Activated CD8-positive, alpha-beta T cell treated with anti-CD3 and anti-CD28 coated beads for 36 hours (primary cell): ENCODE data around the gene LAMA3. TPM values are rescaled to one million over a fixed set of nuclear protein-coding genes. Genes with fewer than 3 reads are reported as not detected.
A peak's percentile ranks its signal among the peaks of the same experiment; 100 is the strongest.

ENCODE experiments used
- ATAC-seq: fragments of 200-7000 bp; cut with Tn5 transposase; one replicate; pipeline ENCODE4 v1.10.0; 2021; ENCODE audit warnings: mild to moderate bottlenecking, moderate library complexity
- CTCF ChIA-PET: fragments of 350-600 bp; sonication (Branson Sonifier 250); formaldehyde crosslinking; loops from one replicate; lab custom pipeline; 2021; ENCODE audit warnings: antibody characterized with exemption; lab: Charles Lee
- POLR2A ChIA-PET: fragments of 350-600 bp; sonication (Branson Sonifier 250); formaldehyde crosslinking; loops from one replicate; lab custom pipeline; 2021; ENCODE audit warnings: antibody characterized with exemption; lab: Charles Lee
- DNase-seq: peaks from one replicate; pipeline ENCODE4 v3.0.0-alpha.2; 2020
- H3K27ac Mint-ChIP-seq: one replicate; pipeline ENCODE4 v1.8.0; 2021; ENCODE audit warnings: mild to moderate bottlenecking, mixed read lengths
- H3K27me3 Mint-ChIP-seq: one replicate; pipeline ENCODE4 v1.8.0; 2021; ENCODE audit warnings: mixed read lengths
- H3K36me3 Mint-ChIP-seq: one replicate; pipeline ENCODE4 v1.8.0; 2021; ENCODE audit warnings: low read depth, mixed read lengths
- H3K4me1 Mint-ChIP-seq: one replicate; pipeline ENCODE4 v1.8.0; 2021; ENCODE audit warnings: low read depth, mixed read lengths
- H3K4me3 Mint-ChIP-seq: one replicate; pipeline ENCODE4 v1.8.0; 2021; ENCODE audit warnings: mild to moderate bottlenecking, moderate library complexity, mixed read lengths
- H3K9me3 Mint-ChIP-seq: one replicate; pipeline ENCODE4 v1.8.0; 2021; ENCODE audit warnings: mixed read lengths
- CTCF ChIP-seq: fragments of 200-600 bp; IDR thresholded peaks from one replicate; pipeline ENCODE4 v1.8.0; 2022; ENCODE audit warnings: antibody characterized with exemption, mild to moderate bottlenecking
- intact Hi-C: fragments of 100-400 bp; cut with micrococcal nuclease; formaldehyde crosslinking; loops from one replicate; pipeline ENCODE4 v1.10.0; 2022
- total RNA-seq, 2 experiments: library from RNA; stranded (reverse); gene quantifications; one replicate each; pipeline ENCODE4 v1.2.3, GENCODE V29; 2021

The LAMA3 gene
- total RNA-seq, 2 experiments from 2014 or later: 0.05 TPM; not detected in 1

- TF ChIP-seq CTCF: no peak
- POLR2A ChIA-PET: interaction anchor here (0.7 to 2.1 kb wide), 2 partner anchors 9 to 301 kb away, joined by 3 to 5 read pairs; no protein-coding TSS in a partner anchor
- H3K27me3 Mint-ChIP-seq: no peaks in the 10 kb centered on the region
- no peaks in the 10 kb centered on the region for H3K36me3 Mint-ChIP-seq
- ATAC-seq (no peak), DNase-seq (no peak)
- peak overlapping the region; percentile 75 for H3K27ac Mint-ChIP-seq
- intact Hi-C loops: no loop called here
- H3K9me3 Mint-ChIP-seq: no peaks in the 10 kb centered on the region
- CTCF ChIA-PET: no interaction called here
- peaks cover 53% of the 10 kb centered on the region for H3K4me1 Mint-ChIP-seq
- no peak overlapping the region for H3K4me3 Mint-ChIP-seq
Measured at GRCh38 chr18:23870676-23871380, 181.6 kb downstream of the LAMA3 start.

GRCh38 chr18:23871410-23871809 lies 182.2 kb downstream of the LAMA3 start:
- Mint-ChIP-seq H3K36me3 (no peaks in the 10 kb centered on the region), H3K27ac (peak overlapping the region; percentile 75), H3K4me3 (no peak overlapping the region), H3K9me3 (no peaks in the 10 kb centered on the region), H3K4me1 (peaks cover 47% of the 10 kb centered on the region), H3K27me3 (no peaks in the 10 kb centered on the region)
- ChIA-PET POLR2A (interaction anchor here (0.7 to 2.1 kb wide), 2 partner anchors 9 to 301 kb away, joined by 3 to 5 read pairs; no protein-coding TSS in a partner anchor), CTCF (interaction anchor here (1.1 kb wide), 1 partner anchor 47 kb away, joined by 5 read pairs; no protein-coding TSS in a partner anchor)
- ATAC-seq (peak; percentile 97), DNase-seq (peak; percentile 80)
- TF ChIP-seq CTCF: no peak
- intact Hi-C loops: no loop called here

GRCh38 chr18:23872701-23873550 lies 183.7 kb downstream of the LAMA3 start:
- no peaks in the 10 kb centered on the region for H3K9me3 Mint-ChIP-seq
- peak; percentile 44 for DNase-seq
- H3K27me3 Mint-ChIP-seq: no peaks in the 10 kb centered on the region
- intact Hi-C loops: no loop called here
- no peak for TF ChIP-seq CTCF
- H3K4me1 Mint-ChIP-seq: peaks cover 35% of the 10 kb centered on the region
- ChIA-PET POLR2A (interaction anchor here (2.1 kb wide), 1 partner anchor 7 kb away, joined by 5 read pairs; no protein-coding TSS in a partner anchor), CTCF (no interaction called here)
- ATAC-seq: peak; percentile 40
- H3K27ac Mint-ChIP-seq: no peak overlapping the region
- H3K36me3 Mint-ChIP-seq: no peaks in the 10 kb centered on the region
- no peak overlapping the region for H3K4me3 Mint-ChIP-seq

GRCh38 chr18:23875966-23876895 lies 187.0 kb downstream of the LAMA3 start:
- no peak for ATAC-seq
- no peak overlapping the region for H3K4me3 Mint-ChIP-seq
- H3K27me3 Mint-ChIP-seq: no peaks in the 10 kb centered on the region
- no peaks in the 10 kb centered on the region for H3K36me3 Mint-ChIP-seq
- peaks cover 26% of the 10 kb centered on the region for H3K4me1 Mint-ChIP-seq
- TF ChIP-seq CTCF: no peak
- no peak overlapping the region for H3K27ac Mint-ChIP-seq
- ChIA-PET CTCF (no interaction called here), POLR2A (interaction anchor here (1.3 kb wide), 1 partner anchor 10 kb away, joined by 3 read pairs; no protein-coding TSS in a partner anchor)
- no peaks in the 10 kb centered on the region for H3K9me3 Mint-ChIP-seq
- intact Hi-C loops: no loop called here
- DNase-seq: no peak
